Body of pancreas (tissue), 4 donors: ENCODE measurements around the gene NMD3. TPM values are rescaled to one million over a fixed set of nuclear protein-coding genes. Genes with fewer than 3 reads are reported as not detected.
A peak's percentile ranks its signal among the peaks of the same experiment; 100 is the strongest.
"Not testable (repeated sequence)": the region's sequence is repeated elsewhere in the genome, so short reads cannot be mapped to it uniquely, and the experiment has no call there.

ENCODE experiments used
- ATAC-seq: fragments of 150-250 bp; one replicate; pipeline ENCODE4 v1.9.1; 2016
- DNase-seq, 4 donors: peaks; one replicate each; pipeline ENCODE4 v3.0.0-alpha.2; 2019
- H3K27ac ChIP-seq, 4 donors: fragments of 200-600 bp; sonication (generic); 1 replicate in 3 of 4; 2 replicates in 1 of 4; pipeline versions ENCODE4 v1.5.1 to v1.6.1; 2016 to 2019; ENCODE audit warnings: mild to moderate bottlenecking in 1 of 4, mixed read lengths in 1 of 4, moderate library complexity in 1 of 4
- H3K27me3 ChIP-seq, 2 donors: fragments of 200-600 bp; sonication (generic); one replicate each; pipeline ENCODE4 v1.6.0; 2016; ENCODE audit warnings: mild to moderate bottlenecking in 1 of 2
- H3K36me3 ChIP-seq, 2 donors: fragments of 200-600 bp; sonication (generic); replicated peaks in 1 of 2; 2 replicates each; pipeline ENCODE4 v1.5.1; 2016; ENCODE audit warnings: low read depth in 2 of 2; ENCODE audit not compliant: insufficient read depth in 1 of 2
- H3K4me1 ChIP-seq: fragments of 200-600 bp; sonication (generic); one replicate; pipeline ENCODE4 v1.6.0; 2016
- H3K4me3 ChIP-seq, 2 donors: fragments of 200-600 bp; sonication (generic); 1 replicate in 1 of 2; 2 replicates in 1 of 2; pipeline ENCODE4 v1.5.1; 2016 to 2019
- H3K9me3 ChIP-seq, 3 donors: fragments of 200-600 bp; sonication (generic); 1 replicate in 2 of 3; 2 replicates in 1 of 3; pipeline ENCODE4 v1.5.1; 2016
- CTCF ChIP-seq, 7 experiments: fragments of 450-650 bp in 4 of 7; fragments of 200-600 bp in 3 of 7; sonication (generic) in 3 of 7; IDR thresholded peaks; one replicate each; pipeline ENCODE4 v1.5.1; 2016 to 2019; ENCODE audit warnings: antibody characterized with exemption in 7 of 7
- POLR2A ChIP-seq, 3 donors: fragments of 450-650 bp; IDR thresholded peaks; one replicate each; pipeline ENCODE4 v1.6.1; 2016; ENCODE audit warnings: antibody characterized with exemption in 3 of 3, mild to moderate bottlenecking in 2 of 3
- WGBS, 2 donors: methylation state at CpG; one replicate each; pipeline ENCODE4 v1.1.5; 2017; 5-methylcytosine and 5-hydroxymethylcytosine counted together
- intact Hi-C: fragments of 100-400 bp; cut with DNase I; formaldehyde crosslinking; loops from one replicate; pipeline ENCODE4 v1.15.1; 2023
- total RNA-seq, 2 donors: library from RNA; depleted of rRNA; stranded (reverse); fragments of >200 nt; gene quantifications; one replicate each; pipeline ENCODE4 v1.1.0, GENCODE V29; 2016

Gene NMD3
- 10 to 100 TPM; 37.2 to 41.2 TPM for total RNA-seq

DNA sequence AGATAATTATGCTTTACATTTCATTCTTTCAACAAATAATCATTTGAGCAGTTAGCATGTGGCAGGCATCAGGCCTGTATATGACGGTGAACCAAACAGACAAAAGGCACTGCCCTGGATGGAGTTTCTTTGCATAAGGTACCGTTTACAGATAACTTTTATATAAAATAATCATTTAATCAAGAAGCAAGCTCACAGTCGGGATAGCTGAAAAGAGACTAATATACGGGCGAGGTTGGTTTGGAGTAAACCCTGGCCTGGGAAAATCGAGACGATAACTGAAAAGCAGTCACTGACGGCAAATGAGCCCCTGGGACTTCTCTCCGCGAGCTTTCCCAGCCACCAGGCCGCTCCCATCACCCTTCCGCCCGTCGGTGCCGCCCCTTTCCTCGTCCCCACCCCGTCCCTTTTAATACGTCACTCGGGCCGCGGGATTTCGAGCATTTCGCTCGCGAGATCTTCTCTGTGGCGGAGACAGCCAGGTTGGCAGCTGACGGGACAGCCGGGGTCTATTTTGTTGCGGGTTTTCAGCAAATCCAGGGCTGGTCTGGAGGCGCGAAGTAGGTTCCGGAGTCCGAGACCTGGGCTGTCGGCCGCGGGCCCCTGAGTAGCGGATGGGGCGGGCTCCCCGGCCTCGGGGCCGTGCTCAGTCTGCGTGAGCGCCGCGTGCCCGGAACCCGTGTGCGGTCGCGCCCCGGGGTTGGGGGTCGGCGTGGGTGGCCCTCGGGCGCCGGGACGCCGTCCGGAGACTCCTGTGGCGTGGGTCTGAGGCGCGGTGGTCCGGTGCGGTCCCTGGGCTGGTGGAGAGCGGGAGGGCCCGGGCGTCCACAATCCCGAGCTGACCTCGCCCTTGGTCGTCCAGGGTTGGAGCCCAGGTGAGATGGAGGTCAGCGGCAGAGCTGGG lies at the start of gene NMD3:
Gene NMD3 (plus strand): TSS at position 462 of the 904 bp plus-strand sequence. CDS start 703 bp downstream, outside the sequence.
- H3K9me3 ChIP-seq, result no peaks in the 10 kb centered on the region
- ATAC-seq, result peak; percentile 99
- peak; percentile 94 to 95 (median 94) for DNase-seq
- no peaks in the 10 kb centered on the region for H3K36me3 ChIP-seq
- TF ChIP-seq POLR2A (IDR thresholded peaks at IDR 0.05) (peak; percentile 69 to 91 (median 90)), CTCF (IDR thresholded peaks at IDR 0.05) (no peak)
- 0 to 1% methylated on average over 31 to 70 of the region's 71 CpGs for whole genome bisulfite sequencing, 2 donors
- H3K27ac ChIP-seq, result peak within 1 kb of the TSS; percentile 81 to 98 (median 91)
- peaks cover 40% of the 10 kb centered on the region for H3K4me1 ChIP-seq
- peak within 1 kb of the TSS; percentile 69 to 100 for H3K4me3 ChIP-seq
- intact Hi-C loops, result no loop called here
- no peaks in the 10 kb centered on the region for H3K27me3 ChIP-seq

DNA sequence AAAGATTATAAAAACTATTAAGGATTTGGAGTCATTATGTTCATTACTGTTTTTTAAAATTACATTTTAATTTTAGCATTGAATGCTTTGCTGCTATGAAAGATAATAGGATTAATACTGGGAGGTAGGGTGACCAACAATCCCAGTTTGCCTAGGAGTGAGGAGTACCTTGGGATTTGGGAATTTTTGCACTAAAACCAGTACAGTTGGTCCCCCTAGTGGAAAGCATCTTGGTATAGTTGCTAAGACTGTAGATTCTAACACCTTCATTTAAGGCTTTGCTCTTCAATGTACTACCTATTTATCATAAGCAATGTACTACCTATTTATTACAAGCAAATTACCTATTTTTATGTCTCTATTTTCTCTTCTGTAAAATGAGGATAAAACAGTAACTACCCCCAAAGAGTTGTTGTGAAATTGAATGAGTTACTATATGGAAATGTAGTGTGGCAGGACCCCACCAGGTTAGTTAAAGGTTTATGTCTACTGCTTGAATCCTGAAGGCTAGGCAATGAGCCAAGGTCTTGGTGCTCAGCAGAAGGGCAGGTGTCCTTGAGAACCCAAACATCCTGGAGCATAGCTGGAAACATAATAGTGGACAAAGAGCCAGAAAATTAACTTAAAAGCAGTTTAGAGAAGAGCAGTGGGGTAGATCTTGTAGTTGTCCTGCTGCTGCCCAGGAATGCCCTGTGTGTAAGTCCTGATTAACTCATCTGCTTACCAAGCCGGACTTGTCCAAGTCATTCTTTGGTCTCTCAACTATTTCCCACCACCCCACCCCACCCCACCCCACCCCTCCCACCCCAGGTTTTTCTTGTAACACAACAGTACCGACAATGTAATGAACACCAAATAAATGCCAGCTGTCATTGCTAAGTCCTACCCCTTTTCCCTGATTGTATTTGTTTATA lies 49.2 kb upstream of the NMD3 start:
- Histone ChIP-seq H3K9me3 (no peaks in the 10 kb centered on the region), H3K27me3 (no peaks in the 10 kb centered on the region), H3K36me3 (no peaks in the 10 kb centered on the region), H3K4me1 (no peaks in the 10 kb centered on the region), H3K4me3 (no peak overlapping the region), H3K27ac (no peak overlapping the region)
- TF ChIP-seq POLR2A (IDR thresholded peaks at IDR 0.05) (no peak), CTCF (IDR thresholded peaks at IDR 0.05) (peak in 3 of 7 experiments; percentile 21 to 27 (median 25))
- 49 to 56% methylated on average over 2 of the region's 2 CpGs for WGBS, 2 donors
- no peak for ATAC-seq
- DNase-seq, result no peak
- intact Hi-C loops, result no loop called here

GRCh38 chr3:161175506-161175905 lies 45.6 kb upstream of the NMD3 start:
- DNase-seq (no peak), ATAC-seq (no peak)
- H3K27me3 ChIP-seq, result no peaks in the 10 kb centered on the region
- no peak for TF ChIP-seq POLR2A (IDR thresholded peaks at IDR 0.05)
- TF ChIP-seq CTCF (IDR thresholded peaks at IDR 0.05), result no peak
- H3K4me1 ChIP-seq, result no peaks in the 10 kb centered on the region
- no peaks in the 10 kb centered on the region for H3K9me3 ChIP-seq
- H3K27ac ChIP-seq, result no peak overlapping the region
- no peaks in the 10 kb centered on the region for H3K36me3 ChIP-seq
- WGBS, 2 donors, result 35 to 36% methylated on average over 1 of the region's 1 CpG
- no peak overlapping the region for H3K4me3 ChIP-seq
- intact Hi-C loops, result no loop called here

DNA sequence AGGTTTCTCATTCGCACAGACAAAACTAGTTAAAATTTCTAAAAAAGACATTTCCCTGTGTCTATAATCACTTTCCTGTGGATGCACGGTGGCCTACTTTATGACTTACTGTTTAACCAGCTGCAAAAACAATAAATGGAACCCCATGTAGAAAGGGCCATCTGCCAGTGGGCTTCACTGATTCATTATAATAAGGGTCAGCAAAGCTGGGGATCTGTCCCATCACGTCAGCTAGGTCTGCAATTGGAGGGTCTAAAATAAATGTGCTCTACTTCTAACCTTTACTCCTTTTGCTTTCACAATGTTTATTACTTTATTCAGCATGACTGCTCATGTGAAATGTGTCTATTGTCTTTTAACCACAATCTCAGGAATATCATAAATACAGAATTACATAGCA lies 43.1 kb upstream of the NMD3 start:
- no peak for DNase-seq
- ATAC-seq, result no peak
- no peak for TF ChIP-seq POLR2A (IDR thresholded peaks at IDR 0.05)
- TF ChIP-seq CTCF (IDR thresholded peaks at IDR 0.05), result no peak
- WGBS, 2 donors, result 72 to 73% methylated on average over 3 of the region's 3 CpGs
- Histone ChIP-seq H3K4me3 (no peak overlapping the region), H3K36me3 (no peaks in the 10 kb centered on the region), H3K27ac (no peak overlapping the region), H3K9me3 (no peaks in the 10 kb centered on the region), H3K4me1 (no peaks in the 10 kb centered on the region), H3K27me3 (no peaks in the 10 kb centered on the region)
- intact Hi-C loops, result no loop called here

DNA sequence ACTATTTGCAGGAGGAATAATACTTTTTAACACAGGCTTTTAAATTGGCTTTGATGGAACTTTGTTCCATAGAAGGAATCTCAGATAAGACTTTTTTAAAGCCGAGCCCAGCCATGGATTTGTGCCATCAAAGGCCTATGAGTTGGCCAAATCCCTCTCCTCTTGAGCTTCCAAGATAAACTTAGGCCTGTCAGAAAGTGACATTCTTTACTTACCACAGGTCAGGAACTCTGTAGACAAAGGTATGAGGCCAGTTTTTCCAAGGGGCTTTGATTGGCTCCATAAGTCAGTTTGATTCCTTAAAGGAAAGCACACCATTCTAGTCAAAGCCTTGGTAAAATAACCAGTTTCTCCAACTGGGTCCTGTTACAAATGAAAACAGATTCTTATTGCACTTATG lies 39.7 kb upstream of the NMD3 start:
- H3K4me3 ChIP-seq, H3K9me3 ChIP-seq, H3K27ac ChIP-seq, H3K36me3 ChIP-seq, intact Hi-C loops, H3K27me3 ChIP-seq, H3K4me1 ChIP-seq: not testable (repeated sequence)
- DNase-seq (peak; percentile 45 to 60 (median 52)), ATAC-seq (peak; percentile 64)
- 15 to 30% methylated on average over 1 of the region's 1 CpG for WGBS, 2 donors
